Activated T-cell treated with anti-CD3 and anti-CD28 coated beads for 1 hour (primary cell): ENCODE measurements around the gene TRIM8.

Experiments used
- DNase-seq: peaks from one replicate; pipeline ENCODE4 v3.0.0-alpha.2; 2020; ENCODE audit warnings: low read depth

TRIM8 gene

DNA sequence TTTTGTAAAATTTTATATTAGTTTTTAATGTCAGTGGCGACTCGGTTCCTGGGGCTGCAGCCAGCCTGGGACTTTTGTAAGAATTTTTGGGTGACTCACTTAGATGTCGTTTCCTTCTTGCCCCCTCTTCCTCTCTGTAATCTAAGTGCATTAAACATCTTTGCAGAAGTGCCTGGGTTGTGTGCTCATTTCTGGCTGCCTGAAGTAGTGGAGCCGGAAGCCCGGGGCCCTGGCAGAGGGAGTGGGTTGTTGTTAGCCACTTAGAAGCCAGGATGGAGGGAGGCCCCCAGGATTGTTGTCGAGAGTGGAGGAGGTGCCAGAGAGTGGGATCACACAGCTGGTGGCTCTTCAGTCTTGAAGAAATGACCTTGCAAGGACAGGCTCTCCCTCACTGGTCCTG lies 11.0 kb upstream of the TRIM8 start:
- DNase-seq = no peak

DNA sequence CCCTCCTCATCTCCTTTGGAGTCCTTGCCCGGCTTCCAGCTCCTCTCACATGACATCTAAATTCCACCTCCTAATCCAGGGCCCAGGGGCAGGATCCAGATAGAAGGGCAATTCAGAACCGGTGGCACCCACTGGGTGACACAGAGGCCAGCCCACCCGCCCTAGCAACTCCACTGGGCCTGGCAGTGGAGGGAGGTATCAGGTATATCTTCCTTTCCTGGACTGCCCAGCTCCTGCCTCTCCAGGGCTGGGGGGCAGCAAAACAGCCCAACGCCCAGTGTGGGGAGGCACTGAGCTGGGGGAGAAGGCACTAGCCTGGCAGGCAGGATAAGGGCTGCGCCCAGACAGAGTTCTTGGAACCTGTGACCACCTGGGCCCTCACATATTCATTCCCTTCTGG lies 10.4 kb upstream of the TRIM8 start:
- DNase-seq = no peak

DNA sequence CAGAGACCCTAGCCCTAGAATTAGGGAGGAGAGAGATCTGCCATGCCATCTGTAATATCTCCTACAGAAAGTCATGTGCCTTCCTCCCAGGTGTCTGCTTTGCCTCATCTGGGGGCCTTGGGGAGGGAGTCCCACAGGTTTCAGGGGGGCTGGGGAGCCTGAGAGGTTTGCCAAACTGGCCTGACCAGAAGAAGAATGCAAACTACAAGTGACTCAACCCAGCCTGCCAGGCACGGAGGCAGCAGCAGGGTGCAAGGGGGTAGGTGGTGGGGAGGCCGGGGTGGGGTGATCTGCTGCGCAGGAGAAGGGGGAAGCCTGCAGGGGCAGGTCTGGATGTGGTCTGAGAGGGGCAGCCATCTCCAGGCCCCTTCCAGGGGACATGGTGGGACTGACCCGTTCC lies 9.6 kb upstream of the TRIM8 start:
- no peak for DNase-seq

DNA sequence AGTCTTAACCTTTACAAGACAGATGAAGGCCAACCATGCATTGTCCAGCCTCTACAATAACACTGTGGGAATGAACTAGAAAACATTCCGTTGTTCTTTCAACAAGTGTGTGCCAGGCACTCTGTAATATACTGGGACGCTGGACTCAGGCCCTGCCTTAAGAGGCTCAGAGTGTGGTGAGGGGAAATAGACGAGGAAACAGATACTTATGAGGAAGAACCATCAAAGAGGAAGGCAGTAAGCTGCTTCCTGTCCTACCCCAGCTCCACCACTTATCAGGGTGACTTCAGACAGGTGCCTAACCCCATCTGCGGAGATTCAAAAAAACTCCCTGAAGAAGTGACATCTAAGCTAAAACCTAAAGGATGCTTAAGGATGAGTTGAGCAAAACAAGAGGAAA lies 8.9 kb upstream of the TRIM8 start:
- no peak for DNase-seq

DNA sequence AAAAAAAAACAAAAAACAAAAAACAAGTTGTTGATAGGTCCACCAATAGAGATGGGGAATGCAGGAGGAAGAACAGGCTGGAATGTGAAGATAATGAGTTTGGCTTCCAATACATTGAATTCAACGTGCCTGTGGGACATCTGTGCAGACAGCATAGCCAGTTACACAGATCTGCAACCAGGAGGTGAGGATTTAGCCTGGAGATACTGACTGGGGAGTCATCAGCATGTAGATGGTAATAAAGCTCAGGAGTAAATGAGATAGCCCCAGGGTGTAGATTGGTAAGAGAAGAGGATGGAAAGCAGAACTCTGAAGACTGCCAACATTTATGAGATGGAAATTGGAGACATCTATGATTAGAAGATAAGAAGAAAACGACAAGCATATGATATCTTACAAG lies 4.7 kb upstream of the TRIM8 start:
- no peak for DNase-seq

DNA sequence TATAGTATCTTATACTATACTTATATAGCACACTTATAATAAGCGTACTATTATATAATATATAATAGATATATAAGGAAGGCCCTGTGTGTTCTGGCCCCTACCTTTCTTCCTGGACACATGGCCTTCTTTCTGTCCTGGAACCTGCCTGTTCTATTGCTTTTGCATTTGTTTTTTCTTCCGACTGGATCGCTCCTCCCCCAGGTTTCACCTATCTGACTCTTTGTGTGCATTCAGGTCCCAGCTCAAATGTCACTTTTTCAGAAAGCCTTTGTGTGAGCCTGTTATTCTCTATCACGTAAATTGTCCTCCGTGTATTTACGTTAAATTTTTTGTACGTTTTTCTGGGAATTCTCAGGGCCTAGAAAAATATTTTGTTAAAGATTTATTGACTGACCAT lies 2.9 kb upstream of the TRIM8 start:
- DNase-seq = no peak

DNA sequence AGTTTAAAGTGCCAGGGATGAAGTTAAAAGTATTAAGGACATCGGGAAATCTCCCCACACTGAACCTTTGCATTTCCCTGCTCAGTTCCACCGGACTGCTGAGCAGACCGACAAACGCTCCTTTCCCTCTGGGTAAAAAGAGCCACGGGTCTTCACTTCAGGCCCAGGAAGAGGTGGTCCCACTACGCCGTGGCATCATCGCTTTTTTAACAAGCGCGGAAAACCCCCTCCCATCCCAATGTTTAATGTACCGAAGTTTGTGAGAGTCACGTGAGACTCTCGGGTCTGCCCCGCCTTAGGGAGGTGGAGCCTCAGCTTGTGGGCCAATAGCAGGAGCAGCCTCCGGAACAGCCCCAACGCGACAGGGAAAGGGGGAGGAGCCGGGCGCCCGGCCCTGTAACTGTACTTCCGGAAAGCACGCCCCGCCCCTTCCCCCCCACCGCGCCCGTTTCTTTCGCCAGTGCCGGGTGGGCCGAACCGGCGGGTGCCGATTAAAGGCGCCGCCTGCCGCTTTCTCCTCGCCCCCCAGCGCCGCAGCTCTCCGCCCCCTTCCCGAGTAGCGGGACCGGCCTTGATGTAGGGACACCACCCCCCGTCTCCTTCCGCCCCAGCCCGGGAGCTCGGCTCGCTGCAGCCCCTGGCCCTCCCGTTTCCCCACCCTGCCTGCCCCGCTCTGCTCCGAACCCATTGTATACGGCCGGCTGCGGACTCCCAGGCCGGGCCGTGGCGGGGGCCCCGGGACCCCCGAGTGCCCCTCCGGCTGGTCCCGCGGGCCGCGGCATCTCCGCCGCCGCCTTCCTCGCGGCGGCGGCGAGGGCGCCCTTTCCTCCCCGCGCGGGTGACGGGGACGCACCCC lies 2.2 kb upstream of the TRIM8 start:
- DNase-seq = peak; percentile 96

DNA sequence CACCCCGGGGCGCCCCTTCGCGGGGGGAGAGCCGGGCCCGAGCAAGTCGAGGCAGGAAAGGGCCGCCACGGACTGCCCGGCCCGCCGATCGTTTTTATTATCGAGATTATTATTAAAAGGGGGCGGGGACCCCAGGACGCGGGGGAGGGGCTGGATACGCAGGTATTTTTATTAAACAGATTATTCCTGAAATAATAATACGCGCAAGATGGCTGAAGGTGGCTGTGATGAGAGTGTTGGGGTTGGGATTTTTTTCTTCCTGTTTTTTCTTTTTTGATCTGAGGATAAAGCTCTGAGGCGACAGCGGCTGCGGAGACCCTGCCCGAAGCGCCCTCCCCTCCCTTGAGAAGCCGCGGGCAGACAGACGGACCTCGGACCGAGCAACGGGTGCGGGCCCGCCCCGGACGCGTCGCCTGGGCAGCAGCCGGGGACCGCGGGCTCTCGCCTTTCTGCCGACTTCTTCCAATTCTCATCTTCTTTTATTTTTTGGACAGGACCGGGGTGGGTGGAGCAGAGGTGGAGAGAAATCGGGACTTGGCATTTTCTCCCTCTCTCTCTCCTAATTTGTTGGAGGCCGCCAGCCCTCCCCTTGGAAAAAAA lies 1.4 kb upstream of the TRIM8 start:
- peak; percentile 51 for DNase-seq

DNA sequence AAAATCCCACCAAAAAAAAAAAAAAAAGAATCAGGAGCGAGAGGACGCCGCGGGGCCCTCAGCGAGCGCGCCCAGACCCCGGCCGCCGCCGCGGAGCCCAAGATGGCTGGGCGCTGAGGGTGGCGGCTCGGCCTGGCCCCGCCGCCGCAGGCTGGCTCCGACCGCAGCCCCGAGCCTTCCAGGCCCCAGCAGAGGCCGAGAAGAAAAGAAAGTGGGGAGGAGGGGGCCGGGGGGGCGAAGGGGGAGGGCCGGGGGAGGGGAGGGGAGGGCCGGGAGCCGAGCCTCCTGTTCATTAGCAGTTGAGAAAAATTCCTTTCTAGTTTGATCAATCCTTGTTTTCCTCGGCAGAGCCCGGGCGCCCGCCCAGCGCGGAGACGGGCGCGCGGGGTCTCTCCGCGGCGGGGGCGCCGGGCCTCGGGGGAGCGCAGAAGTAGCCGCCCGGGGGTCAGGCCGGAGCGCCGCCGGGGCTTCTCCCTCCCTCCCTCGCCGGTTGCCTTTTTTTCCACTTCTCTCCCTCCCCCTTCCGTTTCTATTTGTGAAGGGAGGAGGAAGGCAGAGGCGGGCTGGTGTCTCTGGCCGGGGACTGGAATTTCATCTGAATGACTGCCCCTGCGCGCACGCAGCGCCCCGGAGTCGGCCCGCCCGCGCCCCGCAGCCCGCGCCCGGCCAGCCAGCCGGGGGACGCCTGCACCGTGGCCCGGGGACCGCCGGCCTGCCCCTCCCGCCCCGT lies 778 bp upstream of the TRIM8 start:
- peak; percentile 30 for DNase-seq

DNA sequence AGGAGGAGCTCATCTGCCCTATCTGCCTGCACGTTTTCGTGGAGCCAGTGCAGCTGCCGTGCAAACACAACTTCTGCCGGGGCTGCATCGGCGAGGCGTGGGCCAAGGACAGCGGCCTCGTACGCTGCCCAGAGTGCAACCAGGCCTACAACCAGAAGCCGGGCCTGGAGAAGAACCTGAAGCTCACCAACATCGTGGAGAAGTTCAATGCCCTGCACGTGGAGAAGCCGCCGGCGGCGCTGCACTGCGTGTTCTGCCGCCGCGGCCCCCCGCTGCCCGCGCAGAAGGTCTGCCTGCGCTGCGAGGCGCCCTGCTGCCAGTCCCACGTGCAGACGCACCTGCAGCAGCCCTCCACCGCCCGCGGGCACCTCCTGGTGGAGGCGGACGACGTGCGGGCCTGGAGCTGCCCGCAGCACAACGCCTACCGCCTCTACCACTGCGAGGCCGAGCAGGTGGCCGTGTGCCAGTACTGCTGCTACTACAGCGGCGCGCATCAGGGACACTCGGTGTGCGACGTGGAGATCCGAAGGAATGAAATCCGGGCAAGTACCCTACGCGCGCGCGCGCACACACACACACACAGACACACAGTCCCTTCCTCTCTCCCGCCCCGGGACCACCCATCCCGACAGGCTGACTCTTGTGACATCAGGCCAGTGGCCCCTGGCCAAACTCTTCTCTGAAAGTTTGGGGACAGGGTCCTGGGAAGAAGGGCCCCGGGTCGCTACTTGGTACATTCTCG lies 538 bp downstream of the TRIM8 start:
- peak; percentile 74 for DNase-seq

DNA sequence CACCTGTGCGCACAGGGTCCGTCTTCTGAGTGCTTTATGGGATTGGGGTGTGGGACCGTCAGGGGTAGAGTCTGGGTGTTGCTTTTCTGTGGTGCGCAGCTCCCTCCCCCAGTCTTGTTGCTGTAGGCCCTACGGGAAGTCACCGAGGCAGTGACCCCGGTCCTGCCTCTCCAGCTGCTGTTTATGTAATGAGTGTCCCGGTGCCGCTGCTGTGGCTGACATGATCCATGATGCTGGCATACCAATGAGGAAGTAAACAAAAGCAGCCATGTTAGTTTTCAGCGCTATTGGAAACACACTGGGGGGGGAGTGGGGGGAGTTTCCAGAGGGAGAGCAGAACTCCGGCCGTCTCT lies 1.1 kb downstream of the TRIM8 start:
- DNase-seq = peak; percentile 30

DNA sequence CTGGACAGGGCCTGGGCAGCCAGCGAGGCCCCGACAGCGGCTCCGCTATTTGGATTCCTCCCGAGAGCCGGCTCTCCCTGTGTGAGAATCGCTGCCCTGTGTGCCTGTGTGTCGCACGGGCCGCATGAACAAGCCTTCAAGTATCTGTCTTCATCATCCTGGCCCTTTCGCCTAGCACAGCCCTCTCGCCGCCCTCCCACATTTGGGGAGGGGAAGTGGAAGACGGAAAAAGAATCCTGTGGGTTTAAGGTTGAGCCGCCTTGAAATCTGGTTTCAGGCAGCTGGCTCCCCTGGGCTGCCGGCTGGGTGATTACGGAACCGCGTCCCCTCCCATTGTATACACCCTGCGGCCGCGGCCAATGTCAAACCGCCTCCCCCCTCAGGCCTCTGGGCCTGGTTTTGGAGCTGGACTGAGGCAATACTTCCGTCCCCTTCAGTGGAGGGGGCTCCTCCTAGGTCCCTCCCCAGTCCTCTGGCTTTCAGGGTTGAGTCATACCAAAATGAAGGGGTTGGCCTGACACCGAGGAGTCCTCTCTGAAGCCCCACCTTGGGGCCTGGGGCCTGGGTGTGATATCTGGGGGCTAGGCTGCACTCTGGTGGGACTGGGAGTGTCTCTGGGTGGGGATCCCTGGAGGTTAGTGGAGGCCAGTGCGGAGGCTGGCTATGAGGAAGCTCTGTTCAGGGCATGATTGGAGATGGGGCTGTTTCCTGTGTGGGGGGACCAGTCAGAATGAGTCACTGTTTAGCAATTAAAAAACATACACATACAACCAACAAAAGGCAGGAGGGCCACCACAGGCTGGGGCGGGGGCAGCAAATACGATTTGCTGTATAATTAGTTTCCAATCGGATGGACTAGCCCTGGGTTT lies 1.7 kb downstream of the TRIM8 start:
- peak; percentile 50 for DNase-seq

DNA sequence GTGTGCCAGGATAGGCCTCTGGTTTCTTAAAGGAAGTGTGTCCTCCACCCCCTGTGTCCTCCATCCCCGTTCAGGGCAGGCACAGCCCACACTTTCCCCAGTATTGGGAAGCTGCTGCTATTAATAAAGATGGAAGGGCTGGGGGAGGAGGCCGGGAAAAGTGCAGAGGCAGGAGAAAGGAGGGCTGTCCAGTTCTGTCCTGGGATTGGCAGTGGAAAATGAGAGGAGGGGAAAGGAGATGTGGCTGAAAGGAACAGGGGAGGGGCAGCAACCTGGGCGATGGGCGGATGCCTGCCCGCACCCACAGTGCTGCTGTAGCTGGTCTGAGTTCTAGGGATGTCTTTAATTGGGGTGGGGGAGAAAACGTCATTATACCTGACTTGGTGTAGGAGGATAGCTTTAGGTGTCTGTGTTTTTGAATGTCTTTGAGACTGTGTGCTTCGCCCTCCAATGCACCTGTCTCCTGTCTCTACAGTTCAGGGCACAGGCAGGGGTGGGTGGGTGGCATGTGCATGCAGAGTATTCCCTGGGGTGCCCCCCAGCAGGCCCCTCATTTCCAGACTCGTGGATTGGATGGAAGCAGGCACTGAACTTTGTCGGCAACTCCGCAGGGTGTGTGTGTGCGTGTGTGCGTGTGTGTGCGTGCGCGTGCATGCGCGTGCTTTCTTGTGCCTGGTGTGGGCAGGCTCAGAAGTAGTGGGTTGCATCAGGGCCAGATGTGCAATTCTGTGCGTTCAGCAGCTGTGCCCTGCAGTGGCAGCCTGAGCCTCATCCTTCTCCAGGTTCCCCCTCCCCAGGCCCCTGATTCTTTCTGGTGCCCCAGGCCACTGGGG lies 2.5 kb downstream of the TRIM8 start:
- DNase-seq = peak; percentile 25

DNA sequence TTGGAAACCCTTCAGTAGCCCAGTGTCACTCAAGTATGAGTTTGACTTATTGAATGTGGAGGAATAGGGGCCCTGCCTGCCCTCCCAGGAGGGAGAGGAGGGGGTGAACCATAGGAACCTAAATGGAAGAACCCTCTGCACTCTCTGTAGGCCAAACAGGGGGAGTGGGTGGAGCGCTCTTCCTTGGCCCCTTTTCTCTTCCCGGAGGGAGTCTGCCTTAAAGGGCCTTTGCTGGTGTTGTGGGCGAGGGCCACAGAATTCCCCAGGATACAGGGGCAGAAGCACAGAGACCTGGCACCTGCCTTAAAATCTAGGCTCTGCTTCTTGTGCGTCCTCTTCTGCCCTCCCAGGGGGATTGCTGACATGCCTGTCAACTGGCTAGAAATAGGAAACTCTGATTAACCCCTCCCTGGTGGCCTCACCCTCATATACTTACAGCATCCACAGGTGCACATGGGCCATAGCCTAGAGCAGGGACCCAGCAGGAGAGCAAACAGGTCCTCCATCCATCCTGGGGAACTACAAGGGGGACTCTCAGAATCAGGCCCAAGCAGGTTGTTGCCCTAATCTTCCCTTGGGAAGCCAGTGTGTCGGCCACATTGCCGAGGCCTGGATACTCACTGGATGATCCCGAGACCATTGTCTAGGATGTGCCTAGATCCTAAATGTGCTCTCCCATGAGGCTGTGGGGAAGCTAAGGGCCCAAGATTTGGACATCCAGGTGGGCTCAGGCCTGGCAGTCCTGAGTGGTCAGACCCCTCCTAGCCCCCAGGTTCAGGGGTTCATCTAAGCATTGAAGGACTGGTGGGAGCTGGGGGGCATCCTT lies 3.4 kb downstream of the TRIM8 start:
- DNase-seq = no peak

DNA sequence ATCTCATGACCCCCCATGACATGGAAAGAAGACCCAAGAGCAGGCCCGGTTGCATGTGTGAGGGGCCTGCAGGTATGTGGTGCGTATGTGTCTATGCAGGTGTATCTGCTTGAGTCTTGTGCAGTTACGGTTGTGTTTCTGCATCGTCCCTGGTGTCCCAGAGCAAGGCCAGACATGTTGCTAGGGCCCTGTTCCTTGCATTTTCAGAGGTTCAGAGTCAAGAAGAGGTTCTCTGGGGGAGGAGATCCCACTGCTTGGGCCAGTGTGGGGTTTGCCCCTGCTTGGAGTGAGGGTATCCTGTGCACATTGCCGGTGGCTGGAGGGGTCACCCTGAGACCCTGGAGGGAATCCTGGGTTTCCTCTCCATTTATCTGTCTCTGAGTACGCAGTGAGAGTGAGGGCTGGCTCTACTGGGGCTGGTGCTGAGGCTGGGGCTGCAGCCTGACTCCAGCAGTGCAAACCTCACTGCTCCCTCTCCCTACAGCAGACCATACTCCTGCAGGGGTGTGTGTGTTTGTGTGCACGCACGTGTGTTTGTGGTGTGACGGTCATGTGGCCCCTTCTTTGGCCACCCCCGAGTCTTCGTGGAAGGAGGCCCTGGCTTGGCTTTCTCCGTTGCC lies 4.1 kb downstream of the TRIM8 start:
- DNase-seq = no peak

DNA sequence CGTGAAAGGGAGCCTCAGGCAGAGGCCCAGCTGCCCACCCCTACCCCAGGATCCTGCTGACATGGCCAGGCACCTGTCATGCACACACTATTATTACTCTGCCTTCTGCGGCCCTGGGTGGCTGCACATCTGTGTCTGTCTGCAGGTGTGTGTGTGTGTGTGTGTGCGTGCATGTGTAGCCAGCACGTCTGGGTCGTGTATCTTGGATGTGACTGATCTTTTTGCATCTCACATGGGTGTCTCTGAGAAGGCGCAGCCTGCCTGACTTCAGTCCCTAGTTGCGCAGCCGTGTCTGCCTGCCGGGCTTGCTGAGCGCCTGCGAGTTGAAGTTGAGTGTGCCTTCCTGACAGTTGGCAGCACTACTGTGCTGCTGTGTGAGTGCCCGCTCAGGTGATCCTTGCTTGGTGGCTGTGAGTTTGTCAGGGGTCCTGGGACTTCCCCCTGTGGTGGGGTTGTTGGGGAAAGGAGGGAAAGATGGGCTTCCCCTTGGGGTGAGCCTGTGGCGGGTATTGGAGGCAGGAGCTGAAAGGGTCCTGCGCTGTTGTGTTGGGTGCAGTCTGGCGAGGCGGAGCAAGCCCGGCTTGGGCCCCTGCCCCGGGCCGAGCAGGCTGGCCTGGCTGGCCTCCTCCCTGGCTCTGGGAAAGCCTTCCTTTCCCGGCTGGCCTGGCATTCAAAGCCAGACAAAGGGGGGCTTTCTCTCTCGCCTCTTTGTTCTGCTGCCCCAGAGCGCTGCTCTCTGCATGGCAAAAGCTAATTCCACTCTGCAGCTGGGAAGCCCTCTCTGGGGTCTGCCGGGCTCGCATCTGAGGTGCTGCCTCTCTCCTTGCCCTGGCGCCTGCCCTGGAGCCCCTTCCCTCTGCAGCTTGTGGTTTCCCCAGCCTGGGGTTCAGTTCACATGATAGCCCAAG lies 4.9 kb downstream of the TRIM8 start:
- no peak for DNase-seq

DNA sequence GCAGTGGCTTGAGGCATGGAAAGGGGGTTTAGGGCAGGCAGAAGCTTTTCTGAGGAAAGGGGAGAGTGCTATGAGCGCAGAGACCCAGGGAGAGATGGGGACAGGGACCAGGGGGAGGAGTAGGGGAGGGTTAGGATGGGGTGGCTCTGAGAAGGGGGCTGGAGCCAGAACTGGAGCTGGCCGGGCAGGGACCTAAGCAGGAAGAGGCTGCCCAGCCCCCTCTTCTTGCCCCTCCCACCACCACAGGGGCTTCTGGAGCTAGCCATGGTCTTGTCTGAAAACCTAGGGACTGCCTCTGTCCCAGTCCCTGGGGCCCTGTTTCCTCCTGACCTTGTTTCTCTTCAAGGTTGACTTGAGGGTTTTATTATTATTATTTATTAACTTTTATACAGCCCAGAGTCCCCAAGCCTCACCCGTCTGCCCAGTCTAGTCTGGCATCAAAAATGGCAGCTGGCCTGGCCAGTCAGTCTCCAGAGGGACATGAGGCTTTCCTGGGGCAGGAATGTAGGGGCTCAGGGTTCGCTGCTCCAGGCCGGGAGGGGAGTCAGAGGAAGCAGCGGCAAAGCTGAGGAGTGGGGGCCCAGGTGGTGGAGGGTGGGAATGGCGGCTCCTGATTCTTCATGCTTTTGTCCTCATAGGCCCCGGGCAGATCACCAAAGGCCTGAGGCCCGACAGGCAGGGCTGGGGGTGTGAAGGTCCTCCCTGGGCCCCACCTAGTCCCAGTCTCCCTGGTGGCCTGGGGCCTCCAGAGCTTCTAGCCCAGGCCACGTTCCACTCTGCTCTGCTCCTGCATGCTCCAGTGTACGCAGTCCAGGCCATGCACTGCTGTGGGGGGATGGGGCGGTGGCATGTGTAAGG lies 5.7 kb downstream of the TRIM8 start:
- DNase-seq = no peak
